ENCODE measurements around the gene RFTN1.

DNA sequence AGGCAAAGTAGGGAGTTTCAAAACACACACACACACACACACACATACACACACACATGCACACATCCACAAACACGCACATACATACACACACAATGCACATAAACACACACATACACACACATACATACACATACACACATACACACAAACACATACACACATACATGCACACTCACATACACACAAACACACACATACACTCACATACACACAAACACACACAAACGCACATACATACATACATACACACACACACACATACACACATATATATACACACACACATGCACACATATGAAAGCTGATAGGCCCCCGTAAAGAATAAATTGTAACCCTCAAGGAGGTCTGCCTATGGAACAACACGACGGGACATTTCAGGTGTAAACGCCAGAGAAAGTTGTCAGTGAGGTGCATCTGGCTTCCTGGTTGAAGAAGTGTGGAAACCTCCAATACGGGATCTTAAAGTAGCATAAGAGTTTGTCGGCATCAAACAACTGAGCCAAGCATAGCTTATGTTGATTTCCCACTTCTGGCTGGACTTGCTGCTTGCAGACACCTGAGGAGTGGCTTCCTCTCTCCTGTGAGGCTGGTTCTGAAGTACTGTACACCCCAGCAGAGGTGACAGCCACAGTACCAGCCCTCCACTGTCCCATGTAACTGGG lies 5.8 kb downstream of the RFTN1 start:
- TF ChIP-seq, protein P1, sequence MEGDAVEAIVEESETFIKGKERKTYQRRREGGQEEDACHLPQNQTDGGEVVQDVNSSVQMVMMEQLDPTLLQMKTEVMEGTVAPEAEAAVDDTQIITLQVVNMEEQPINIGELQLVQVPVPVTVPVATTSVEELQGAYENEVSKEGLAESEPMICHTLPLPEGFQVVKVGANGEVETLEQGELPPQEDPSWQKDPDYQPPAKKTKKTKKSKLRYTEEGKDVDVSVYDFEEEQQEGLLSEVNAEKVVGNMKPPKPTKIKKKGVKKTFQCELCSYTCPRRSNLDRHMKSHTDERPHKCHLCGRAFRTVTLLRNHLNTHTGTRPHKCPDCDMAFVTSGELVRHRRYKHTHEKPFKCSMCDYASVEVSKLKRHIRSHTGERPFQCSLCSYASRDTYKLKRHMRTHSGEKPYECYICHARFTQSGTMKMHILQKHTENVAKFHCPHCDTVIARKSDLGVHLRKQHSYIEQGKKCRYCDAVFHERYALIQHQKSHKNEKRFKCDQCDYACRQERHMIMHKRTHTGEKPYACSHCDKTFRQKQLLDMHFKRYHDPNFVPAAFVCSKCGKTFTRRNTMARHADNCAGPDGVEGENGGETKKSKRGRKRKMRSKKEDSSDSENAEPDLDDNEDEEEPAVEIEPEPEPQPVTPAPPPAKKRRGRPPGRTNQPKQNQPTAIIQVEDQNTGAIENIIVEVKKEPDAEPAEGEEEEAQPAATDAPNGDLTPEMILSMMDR (IDR thresholded peaks at IDR 0.05; ENCODE audit: extremely low read depth in 1 of 2, insufficient read depth in 1 of 2, low read depth in 1 of 2, low read length in 2 of 2): no peak
- TF ChIP-seq POLR2AphosphoS5 (IDR thresholded peaks at IDR 0.05; ENCODE audit: insufficient read depth, low read depth, low read length): no peak
- TF ChIP-seq, protein P2, sequence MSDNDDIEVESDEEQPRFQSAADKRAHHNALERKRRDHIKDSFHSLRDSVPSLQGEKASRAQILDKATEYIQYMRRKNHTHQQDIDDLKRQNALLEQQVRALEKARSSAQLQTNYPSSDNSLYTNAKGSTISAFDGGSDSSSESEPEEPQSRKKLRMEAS (IDR thresholded peaks at IDR 0.05; ENCODE audit: insufficient read depth, insufficient read length): no peak
- no peak for TF ChIP-seq JUN (IDR thresholded peaks at IDR 0.05; ENCODE audit: borderline replicate concordance, insufficient read depth, insufficient read length, low read depth)
- no peak for TF ChIP-seq POLR2A (IDR thresholded peaks at IDR 0.05; ENCODE audit: low read depth, low read length)
- no peak for TF ChIP-seq FOS (IDR thresholded peaks at IDR 0.05; ENCODE audit: borderline replicate concordance, insufficient read depth, low read length)
